Activated CD4-positive, alpha-beta T cell treated with anti-CD3 and anti-CD28 coated beads for 36 hours (primary cell): ENCODE results near the gene TNFAIP3. TPM values are rescaled to one million over a fixed set of nuclear protein-coding genes. Genes with fewer than 3 reads are reported as not detected.

ENCODE experiments used
- ATAC-seq: fragments of 200-7000 bp; cut with Tn5 transposase; one replicate; pipeline ENCODE4 v1.10.0; 2021; ENCODE audit warnings: mild to moderate bottlenecking, moderate library complexity
- CTCF ChIA-PET: fragments of 350-600 bp; sonication (Branson Sonifier 250); formaldehyde crosslinking; loops from one replicate; lab custom pipeline; 2021; ENCODE audit warnings: antibody characterized with exemption; lab: Charles Lee
- POLR2A ChIA-PET: fragments of 350-600 bp; sonication (Branson Sonifier 250); formaldehyde crosslinking; loops from one replicate; lab custom pipeline; 2021; ENCODE audit warnings: antibody characterized with exemption, inconsistent platforms; lab: Charles Lee
- DNase-seq: peaks from one replicate; pipeline ENCODE4 v3.0.0-alpha.2; 2020
- H3K27ac Mint-ChIP-seq: one replicate; pipeline ENCODE4 v1.8.0; 2021; ENCODE audit warnings: mixed read lengths
- H3K27me3 Mint-ChIP-seq: one replicate; pipeline ENCODE4 v1.8.0; 2021; ENCODE audit warnings: mixed read lengths
- H3K36me3 Mint-ChIP-seq: one replicate; pipeline ENCODE4 v1.8.0; 2021; ENCODE audit warnings: low read depth, mixed read lengths
- H3K4me1 Mint-ChIP-seq: one replicate; pipeline ENCODE4 v1.8.0; 2021; ENCODE audit warnings: mixed read lengths
- H3K4me3 Mint-ChIP-seq: one replicate; pipeline ENCODE4 v1.8.0; 2021; ENCODE audit warnings: mild to moderate bottlenecking, moderate library complexity, mixed read lengths
- H3K9me3 Mint-ChIP-seq: one replicate; pipeline ENCODE4 v1.8.0; 2021; ENCODE audit warnings: low read depth, mixed read lengths
- intact Hi-C, 2 experiments: fragments of 100-400 bp; cut with DNase I in 1 of 2; cut with micrococcal nuclease in 1 of 2; formaldehyde crosslinking; loops; one replicate each; pipeline versions ENCODE4 v1.14.2 to v1.15.1; 2022 to 2024; cut with DNase I, micrococcal nuclease
- total RNA-seq, 2 experiments: library from RNA; stranded (reverse); gene quantifications; one replicate each; pipeline ENCODE4 v1.2.3, GENCODE V29; 2021

The TNFAIP3 gene
- total RNA-seq, 2 experiments from 2014 or later, result 284 to 371 TPM

DNA sequence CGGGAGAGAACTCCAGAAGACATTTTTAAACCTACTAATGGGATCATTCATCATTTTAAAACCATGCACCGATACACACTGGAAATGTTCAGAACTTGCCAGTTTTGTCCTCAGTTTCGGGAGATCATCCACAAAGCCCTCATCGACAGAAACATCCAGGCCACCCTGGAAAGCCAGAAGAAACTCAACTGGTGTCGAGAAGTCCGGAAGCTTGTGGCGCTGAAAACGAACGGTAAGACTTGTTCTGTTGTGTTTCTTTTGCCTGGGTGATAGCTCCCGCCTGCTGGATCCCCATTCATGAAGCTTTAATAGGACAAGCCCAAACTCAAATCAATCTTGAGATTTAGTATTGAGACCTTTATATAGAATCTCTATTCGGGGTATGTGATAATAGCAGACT is 4.2 kb downstream of the TNFAIP3 start:
- Mint-ChIP-seq H3K27ac (peak overlapping the region; percentile 99), H3K4me3 (peak overlapping the region; percentile 91), H3K4me1 (peaks cover 22% of the 10 kb centered on the region), H3K36me3 (peaks cover 90% of the 10 kb centered on the region), H3K9me3 (no peaks in the 10 kb centered on the region), H3K27me3 (no peaks in the 10 kb centered on the region)
- intact Hi-C loops, result loop anchor here in 1 of 2 experiments (1.0 kb wide), 1 partner anchor 74 kb away; no protein-coding TSS in a partner anchor
- ChIA-PET CTCF (interaction anchor here (0.6 to 10.9 kb wide), 34 partner anchors 11 to 238 kb away, joined by 3 to 137 read pairs (median 5); no protein-coding TSS in a partner anchor), POLR2A (interaction anchor here (0.5 to 2.5 kb wide), 16 partner anchors 8 to 831 kb away, joined by 3 to 12 read pairs (median 6); no protein-coding TSS in a partner anchor)
- ATAC-seq (no peak), DNase-seq (no peak)

- Mint-ChIP-seq H3K4me1 (peaks cover 26% of the 10 kb centered on the region), H3K27ac (peak overlapping the region; percentile 99), H3K4me3 (peak overlapping the region; percentile 91), H3K36me3 (peaks cover 96% of the 10 kb centered on the region), H3K27me3 (no peaks in the 10 kb centered on the region), H3K9me3 (no peaks in the 10 kb centered on the region)
- POLR2A ChIA-PET, result interaction anchor here (1.0 to 2.5 kb wide), 9 partner anchors 10 to 175 kb away, joined by 3 to 12 read pairs (median 5); no protein-coding TSS in a partner anchor
- CTCF ChIA-PET, result interaction anchor here (0.8 to 10.9 kb wide), 26 partner anchors 8 to 215 kb away, joined by 3 to 137 read pairs (median 6); no protein-coding TSS in a partner anchor
- ATAC-seq (no peak), DNase-seq (no peak)
- intact Hi-C loops, result loop anchor here in 1 of 2 experiments (1.0 kb wide), 1 partner anchor 73 kb away; no protein-coding TSS in a partner anchor
These were observed 4.9 kb downstream of the TNFAIP3 start for GRCh38 chr6:137871831-137872454.

DNA sequence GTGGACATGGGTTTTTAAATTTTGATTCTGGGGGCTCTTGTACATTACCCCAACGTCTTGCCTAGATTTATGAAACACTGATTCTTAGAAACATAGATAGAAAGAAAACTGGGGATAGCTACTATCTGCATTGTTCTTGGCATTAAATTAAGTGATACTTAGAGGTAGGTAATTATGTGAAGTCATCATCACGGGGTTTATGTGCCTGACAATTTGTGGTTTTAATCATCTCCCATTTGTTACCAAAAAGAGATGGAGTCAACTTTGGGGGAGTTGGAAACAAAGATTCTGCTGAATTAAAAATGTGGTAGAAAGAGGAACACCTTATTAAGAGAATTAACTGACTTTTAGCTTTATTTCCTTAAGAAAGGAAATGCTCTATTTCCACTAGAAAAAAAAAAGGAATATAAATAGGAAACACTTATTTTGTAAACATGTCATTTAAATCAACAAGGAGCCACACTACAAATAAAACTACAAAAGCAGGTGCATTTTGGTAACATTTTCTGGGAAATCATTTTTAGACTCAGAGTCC is 5.6 kb downstream of the TNFAIP3 start:
- intact Hi-C loops, result loop anchor here (1.0 kb wide), 7 partner anchors 10 to 194 kb away; no protein-coding TSS in a partner anchor
- DNase-seq (no peak), ATAC-seq (no peak)
- Mint-ChIP-seq H3K27me3 (no peaks in the 10 kb centered on the region), H3K4me3 (peak overlapping the region; percentile 91), H3K9me3 (no peaks in the 10 kb centered on the region), H3K4me1 (peaks cover 33% of the 10 kb centered on the region), H3K36me3 (peaks cover 99% of the 10 kb centered on the region), H3K27ac (peak overlapping the region; percentile 99)
- ChIA-PET POLR2A (interaction anchor here (0.7 to 2.0 kb wide), 11 partner anchors 9 to 174 kb away, joined by 3 to 12 read pairs (median 5); no protein-coding TSS in a partner anchor), CTCF (interaction anchor here (0.8 to 10.9 kb wide), 30 partner anchors 8 to 215 kb away, joined by 3 to 137 read pairs (median 6); no protein-coding TSS in a partner anchor)

DNA sequence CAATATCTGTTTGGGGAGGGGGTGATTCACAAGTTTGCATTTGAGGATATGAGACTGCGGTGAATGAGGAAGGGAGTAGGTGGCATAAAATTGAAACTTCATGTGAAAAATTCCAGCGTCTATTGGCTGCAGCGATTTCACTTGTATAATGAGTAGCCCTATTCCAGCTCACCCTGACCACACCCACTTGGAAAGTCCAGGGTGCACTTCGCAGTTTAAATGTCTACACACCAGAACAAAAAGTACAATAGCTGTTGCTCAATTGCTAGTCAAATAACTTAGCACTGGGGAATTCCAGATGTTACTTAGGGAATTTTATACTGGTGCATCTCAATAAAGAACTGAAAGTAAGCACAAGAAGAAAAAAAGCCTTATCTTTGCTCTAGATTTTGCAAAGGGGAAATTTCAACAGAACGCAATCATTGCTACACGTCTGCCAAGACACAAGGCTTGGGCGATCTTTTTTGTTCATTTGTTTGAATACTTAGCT is 6.3 kb downstream of the TNFAIP3 start:
- peaks cover 100% of the 10 kb centered on the region for H3K36me3 Mint-ChIP-seq
- peak overlapping the region; percentile 99 for H3K27ac Mint-ChIP-seq
- DNase-seq, result peak; percentile 93
- peak; percentile 56 for ATAC-seq
- peak overlapping the region; percentile 91 for H3K4me3 Mint-ChIP-seq
- ChIA-PET CTCF (interaction anchor here (0.7 to 10.9 kb wide), 25 partner anchors 9 to 216 kb away, joined by 3 to 137 read pairs (median 5); no protein-coding TSS in a partner anchor), POLR2A (interaction anchor here (0.6 to 2.0 kb wide), 8 partner anchors 9 to 174 kb away, joined by 3 to 7 read pairs (median 4); no protein-coding TSS in a partner anchor)
- H3K4me1 Mint-ChIP-seq, result peaks cover 40% of the 10 kb centered on the region
- no peaks in the 10 kb centered on the region for H3K9me3 Mint-ChIP-seq
- intact Hi-C loops, result loop anchor here (1.0 kb wide), 7 partner anchors 9 to 195 kb away; no protein-coding TSS in a partner anchor
- H3K27me3 Mint-ChIP-seq, result no peaks in the 10 kb centered on the region

DNA sequence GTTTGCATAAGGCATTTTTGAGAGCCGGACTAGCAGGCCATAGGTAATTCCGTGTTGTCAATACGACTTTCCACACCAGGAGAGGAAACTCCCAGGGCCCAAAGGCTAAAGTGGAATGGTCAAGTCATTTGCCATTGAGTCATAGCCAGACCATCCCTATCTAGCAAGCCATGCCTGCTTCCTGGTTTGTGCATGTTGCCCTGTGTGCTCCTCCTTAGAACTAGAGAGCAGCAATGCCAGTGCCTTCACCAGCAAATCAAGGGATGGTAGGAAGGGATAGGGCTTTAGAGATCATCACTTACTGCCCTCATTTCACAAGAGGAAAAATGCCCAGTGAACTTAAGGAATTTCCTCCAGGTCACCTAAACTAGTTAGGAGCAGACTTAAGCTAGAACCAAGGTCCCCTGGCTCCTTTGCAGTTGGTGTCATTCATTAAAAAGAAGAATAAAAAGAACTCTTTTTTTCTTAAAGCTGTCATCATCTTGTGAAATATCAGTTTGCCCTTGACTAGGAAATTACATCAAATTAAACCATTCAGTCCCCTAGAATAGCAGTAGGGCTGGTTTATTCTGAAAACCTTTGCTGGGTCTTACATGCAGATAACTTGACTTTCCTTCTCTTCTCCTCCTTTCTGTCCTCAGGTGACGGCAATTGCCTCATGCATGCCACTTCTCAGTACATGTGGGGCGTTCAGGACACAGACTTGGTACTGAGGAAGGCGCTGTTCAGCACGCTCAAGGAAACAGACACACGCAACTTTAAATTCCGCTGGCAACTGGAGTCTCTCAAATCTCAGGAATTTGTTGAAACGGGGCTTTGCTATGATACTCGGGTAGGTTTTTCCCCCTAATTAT is 7.4 kb downstream of the TNFAIP3 start:
- Mint-ChIP-seq H3K27ac (peak overlapping the region; percentile 99), H3K9me3 (no peaks in the 10 kb centered on the region), H3K4me3 (peak overlapping the region; percentile 91), H3K27me3 (no peaks in the 10 kb centered on the region), H3K4me1 (peaks cover 51% of the 10 kb centered on the region), H3K36me3 (peaks cover 100% of the 10 kb centered on the region)
- no peak for DNase-seq
- no peak for ATAC-seq
- ChIA-PET CTCF (interaction anchor here (0.7 to 10.9 kb wide), 21 partner anchors 9 to 176 kb away, joined by 3 to 137 read pairs (median 4); no protein-coding TSS in a partner anchor), POLR2A (interaction anchor here (0.7 to 1.3 kb wide), 7 partner anchors 9 to 175 kb away, joined by 3 to 5 read pairs (median 4); no protein-coding TSS in a partner anchor)
- intact Hi-C loops, result no loop called here

DNA sequence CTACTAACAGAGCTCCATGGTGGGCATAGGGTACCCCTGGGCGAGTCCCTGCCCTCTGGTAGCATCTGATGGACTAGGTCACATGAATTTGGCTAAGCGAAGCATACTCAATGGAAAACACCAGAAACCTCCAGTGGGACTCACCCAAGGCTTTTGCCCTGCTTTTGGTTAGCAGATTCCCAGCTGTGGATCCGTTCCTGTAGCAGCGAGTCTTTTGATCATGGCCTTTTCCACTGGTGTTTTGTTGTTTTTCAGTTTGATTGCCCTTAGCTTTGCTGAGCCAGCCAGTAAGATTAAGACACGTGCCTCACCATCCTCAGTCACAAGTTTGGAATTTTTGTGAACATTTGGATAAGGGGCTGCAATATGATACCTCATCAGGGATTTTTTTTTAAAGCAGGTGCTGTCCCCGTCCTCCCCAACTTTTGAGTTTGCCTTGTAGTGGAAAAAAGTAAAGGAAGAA is 8.0 kb downstream of the TNFAIP3 start:
- Mint-ChIP-seq H3K9me3 (no peaks in the 10 kb centered on the region), H3K27ac (peak overlapping the region; percentile 99), H3K36me3 (peaks cover 100% of the 10 kb centered on the region), H3K27me3 (no peaks in the 10 kb centered on the region), H3K4me3 (peak overlapping the region; percentile 91), H3K4me1 (peaks cover 57% of the 10 kb centered on the region)
- ChIA-PET POLR2A (interaction anchor here (0.7 to 1.3 kb wide), 5 partner anchors 21 to 176 kb away, joined by 3 to 6 read pairs (median 4); no protein-coding TSS in a partner anchor), CTCF (interaction anchor here (0.6 to 10.9 kb wide), 16 partner anchors 9 to 170 kb away, joined by 3 to 137 read pairs (median 4); no protein-coding TSS in a partner anchor)
- DNase-seq, result no peak
- intact Hi-C loops, result no loop called here
- ATAC-seq, result no peak

- Mint-ChIP-seq H3K4me1 (peaks cover 62% of the 10 kb centered on the region), H3K4me3 (peak overlapping the region; percentile 91), H3K36me3 (peaks cover 100% of the 10 kb centered on the region), H3K27ac (peak overlapping the region; percentile 99), H3K27me3 (no peaks in the 10 kb centered on the region), H3K9me3 (no peaks in the 10 kb centered on the region)
- ChIA-PET POLR2A (interaction anchor here (0.7 to 1.3 kb wide), 5 partner anchors 20 to 177 kb away, joined by 3 to 6 read pairs (median 4); no protein-coding TSS in a partner anchor), CTCF (interaction anchor here (0.6 to 10.9 kb wide), 13 partner anchors 8 to 171 kb away, joined by 3 to 137 read pairs (median 4); no protein-coding TSS in a partner anchor)
- ATAC-seq (no peak), DNase-seq (no peak)
- intact Hi-C loops, result no loop called here
These were observed 8.5 kb downstream of the TNFAIP3 start for GRCh38 chr6:137875606-137876005.

DNA sequence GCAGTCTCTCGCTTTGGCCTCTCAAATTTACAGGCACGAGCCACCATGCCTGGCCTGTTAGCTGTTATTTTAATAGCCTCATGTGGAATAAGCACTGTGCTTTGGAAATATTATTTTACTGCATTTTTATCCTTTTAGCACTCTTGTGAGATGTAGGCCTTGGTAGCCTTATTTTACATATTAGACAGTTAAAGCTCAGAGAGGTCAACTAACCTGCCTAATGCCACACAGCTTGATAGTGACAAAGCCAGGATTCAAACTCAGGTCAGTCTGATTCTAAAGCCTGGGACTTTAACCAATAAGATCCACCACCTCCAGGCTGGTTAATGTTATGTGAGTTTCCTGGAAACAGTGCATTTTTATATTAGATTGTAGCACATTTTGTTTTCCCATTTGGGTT is 9.5 kb downstream of the TNFAIP3 start:
- Mint-ChIP-seq H3K27me3 (no peaks in the 10 kb centered on the region), H3K36me3 (peaks cover 100% of the 10 kb centered on the region), H3K4me1 (peaks cover 71% of the 10 kb centered on the region), H3K9me3 (no peaks in the 10 kb centered on the region), H3K27ac (peak overlapping the region; percentile 99), H3K4me3 (peak overlapping the region; percentile 60)
- DNase-seq (no peak), ATAC-seq (no peak)
- ChIA-PET POLR2A (interaction anchor here (0.8 kb wide), 1 partner anchor 130 kb away, joined by 3 read pairs; no protein-coding TSS in a partner anchor), CTCF (interaction anchor here (0.6 to 1.9 kb wide), 9 partner anchors 9 to 179 kb away, joined by 3 to 7 read pairs (median 4); no protein-coding TSS in a partner anchor)
- intact Hi-C loops, result no loop called here

DNA sequence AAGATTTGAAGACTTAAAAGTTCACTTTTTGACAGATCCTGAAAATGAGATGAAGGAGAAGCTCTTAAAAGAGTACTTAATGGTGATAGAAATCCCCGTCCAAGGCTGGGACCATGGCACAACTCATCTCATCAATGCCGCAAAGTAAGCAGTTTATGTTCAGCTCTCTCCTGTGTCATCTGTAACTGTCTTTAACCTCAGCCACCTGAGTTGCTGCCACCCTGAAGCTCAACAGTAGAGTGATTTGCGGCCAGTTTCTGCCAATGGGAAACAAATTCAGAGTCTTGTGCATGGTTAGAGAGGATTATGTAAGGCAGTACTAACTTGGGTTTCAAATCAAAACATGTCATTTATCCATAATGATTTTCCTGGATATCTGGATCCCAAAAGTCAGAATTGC is 10.1 kb downstream of the TNFAIP3 start:
- ChIA-PET POLR2A (interaction anchor here (0.8 to 1.8 kb wide), 2 partner anchors 28 to 130 kb away, joined by 3 to 5 read pairs; no protein-coding TSS in a partner anchor), CTCF (interaction anchor here (0.6 to 1.9 kb wide), 13 partner anchors 9 to 180 kb away, joined by 3 to 16 read pairs (median 3); partner anchors contain the start of gene TNFAIP3)
- no peak for ATAC-seq
- peaks cover 100% of the 10 kb centered on the region for H3K36me3 Mint-ChIP-seq
- H3K9me3 Mint-ChIP-seq, result no peaks in the 10 kb centered on the region
- peak overlapping the region; percentile 99 for H3K27ac Mint-ChIP-seq
- DNase-seq, result no peak
- H3K4me1 Mint-ChIP-seq, result peaks cover 76% of the 10 kb centered on the region
- H3K4me3 Mint-ChIP-seq, result peak overlapping the region; percentile 60
- intact Hi-C loops, result no loop called here
- no peaks in the 10 kb centered on the region for H3K27me3 Mint-ChIP-seq
